Caki2 (cell line): ENCODE data around the gene RERGL. TPM values are rescaled to one million over a fixed set of nuclear protein-coding genes. Genes with fewer than 3 reads are reported as not detected.
"Not testable (repeated sequence)": the region's sequence is repeated elsewhere in the genome, so short reads cannot be mapped to it uniquely, and the experiment has no call there.

Experiments used
- DNase-seq: peaks from one replicate; pipeline ENCODE4 v3.0.0-alpha.2; 2015; ENCODE audit warnings: low read depth
- in situ Hi-C: cut with HindIII; loops from 2 replicates; pipeline ENCODE4 v1.10.0; 2016; ENCODE audit warnings: low sequenced_read_pairs, low pct_unique_long_range_greater_than_20kb, mixed read lengths
- total RNA-seq: library from RNA; depleted of rRNA; stranded (reverse); fragments of >200 nt; shearing (Covaris generic); gene quantifications from 2 replicates; pipeline ENCODE4 v1.2.3, GENCODE V29; 2014; ENCODE audit warnings: low replicate concordance; rRNA removed

Gene RERGL
- not detected in 2 replicates for total RNA-seq

- in situ Hi-C loops: no loop called here
- DNase-seq: no peak
Observed at GRCh38 chr12:18090093-18090492, at the start of gene RERGL. TSS of gene RERGL (minus strand) at chr12:18090193. CDS start at chr12:18090140, 53 bp downstream.

GRCh38 chr12:18139254-18139653, 49.3 kb upstream of the RERGL start:
- DNase-seq: no peak
- in situ Hi-C loops: no loop called here

- no peak for DNase-seq
- in situ Hi-C loops: no loop called here
Observed at GRCh38 chr12:18135509-18135908, 45.5 kb upstream of the RERGL start.

- no peak for DNase-seq
- in situ Hi-C loops: no loop called here
Observed at GRCh38 chr12:18135086-18135485, 45.1 kb upstream of the RERGL start.

GRCh38 chr12:18130851-18131250, 40.9 kb upstream of the RERGL start:
- no peak for DNase-seq
- in situ Hi-C loops: no loop called here

- in situ Hi-C loops: no loop called here
- DNase-seq: no peak
Observed at GRCh38 chr12:18123707-18124106, 33.7 kb upstream of the RERGL start.

GRCh38 chr12:18120899-18121298, 30.9 kb upstream of the RERGL start:
- no peak for DNase-seq
- in situ Hi-C loops: no loop called here

GRCh38 chr12:18108611-18109010, 18.6 kb upstream of the RERGL start:
- in situ Hi-C loops: no loop called here
- DNase-seq: no peak

GRCh38 chr12:18103624-18104023, 13.6 kb upstream of the RERGL start:
- in situ Hi-C loops: no loop called here
- DNase-seq: no peak

- no peak for DNase-seq
- in situ Hi-C loops: no loop called here
Observed at GRCh38 chr12:18101043-18101442, 11.1 kb upstream of the RERGL start.

GRCh38 chr12:18084080-18084479, 5.9 kb downstream of the RERGL start:
- in situ Hi-C loops: no loop called here
- DNase-seq: no peak

- in situ Hi-C loops: no loop called here
- no peak for DNase-seq
Observed at GRCh38 chr12:18079541-18080246, 10.3 kb downstream of the RERGL start.

- in situ Hi-C loops: no loop called here
- no peak for DNase-seq
Observed at GRCh38 chr12:18074001-18074400, 16.0 kb downstream of the RERGL start.

- in situ Hi-C loops: no loop called here
- DNase-seq: no peak
Observed at GRCh38 chr12:18072723-18073122, 17.3 kb downstream of the RERGL start.

- in situ Hi-C loops: no loop called here
- DNase-seq: no peak
Observed at GRCh38 chr12:18071336-18071735, 18.7 kb downstream of the RERGL start.

GRCh38 chr12:18068355-18068754, 21.6 kb downstream of the RERGL start:
- DNase-seq: no peak
- in situ Hi-C loops: no loop called here

- no peak for DNase-seq
- in situ Hi-C loops: no loop called here
Observed at GRCh38 chr12:18066666-18067065, 23.3 kb downstream of the RERGL start.

- in situ Hi-C loops, DNase-seq: not testable (repeated sequence)
Observed at GRCh38 chr12:18062867-18063266, 27.1 kb downstream of the RERGL start.

GRCh38 chr12:18057051-18057450, 32.9 kb downstream of the RERGL start:
- DNase-seq: no peak
- in situ Hi-C loops: no loop called here

- no peak for DNase-seq
- in situ Hi-C loops: no loop called here
Observed at GRCh38 chr12:18054925-18055619, 34.9 kb downstream of the RERGL start.
